IMR-90 (cell line): ENCODE data around the gene TCOF1. TPM values are rescaled to one million over a fixed set of nuclear protein-coding genes. Genes with fewer than 3 reads are reported as not detected.

Source experiments
- ATAC-seq: fragments of 200-7000 bp; cut with Tn5 transposase; 2 replicates; pipeline ENCODE4 v1.9.1; 2020; ENCODE audit warnings: low read depth, mild to moderate bottlenecking, moderate library complexity
- BruUV-seq: library from RNA; stranded (reverse); fragments of 400-500 nt; replicated peaks from 2 replicates; lab custom pipeline; 2021; lab: Mats Ljungman, UMichigan
- CTCF ChIA-PET: fragments of 300-600 bp; formaldehyde crosslinking; extraction: SDS; loops from one replicate; lab custom pipeline; 2021; ENCODE audit warnings: antibody characterized with exemption; lab: Yijun Ruan, JAX
- POLR2A ChIA-PET: fragments of 300-600 bp; sonication (Branson Sonifier 250); formaldehyde crosslinking; loops from one replicate; lab custom pipeline; 2022; ENCODE audit warnings: antibody characterized with exemption; ENCODE audit not compliant: unreplicated experiment; lab: Charles Lee
- DNase-seq: peaks from one replicate; pipeline ENCODE4 v3.0.0; 2013
- H2AFZ ChIP-seq: replicated peaks from 2 replicates; pipeline ENCODE3; 2013; ENCODE audit warnings: low read length, mild to moderate bottlenecking; ENCODE audit not compliant: poor library complexity
- H2AK5ac ChIP-seq: 2 replicates; pipeline ENCODE4 v1.6.1; 2013; ENCODE audit warnings: low read depth, low read length, inconsistent platforms
- H2AK9ac ChIP-seq: replicated peaks from 2 replicates; pipeline ENCODE3; 2013; ENCODE audit warnings: mild to moderate bottlenecking, low read depth, low read length, moderate library complexity; ENCODE audit not compliant: poor library complexity
- H2BK120ac ChIP-seq: 2 replicates; pipeline ENCODE4 v1.6.1; 2013; ENCODE audit warnings: low read depth, low read length, inconsistent platforms
- H2BK15ac ChIP-seq: 3 replicates; pipeline ENCODE4 v1.6.1; 2013; ENCODE audit warnings: low read depth, low read length, inconsistent platforms
- H2BK20ac ChIP-seq: 2 replicates; pipeline ENCODE4 v1.6.1; 2013; ENCODE audit warnings: low read depth, mild to moderate bottlenecking, inconsistent platforms, low read length, moderate library complexity
- H2BK5ac ChIP-seq: 2 replicates; pipeline ENCODE4 v1.6.1; 2013; ENCODE audit warnings: mild to moderate bottlenecking, low read depth, low read length, inconsistent platforms; ENCODE audit not compliant: poor library complexity, severe bottlenecking
- H3K14ac ChIP-seq: replicated peaks from 2 replicates; pipeline ENCODE4 v1.6.1; 2013; ENCODE audit warnings: low read depth, low read length, inconsistent platforms
- H3K18ac ChIP-seq: 2 replicates; pipeline ENCODE4 v1.6.1; 2013; ENCODE audit warnings: low read depth, low read length, control low read depth
- H3K23ac ChIP-seq: 2 replicates; pipeline ENCODE4 v1.6.1; 2013; ENCODE audit warnings: low read depth, low read length, inconsistent platforms
- H3K27ac ChIP-seq: 2 replicates; pipeline ENCODE4 v1.5.1; 2013; ENCODE audit warnings: mild to moderate bottlenecking, control low read depth, low read length; ENCODE audit not compliant: insufficient read depth
- H3K27me3 ChIP-seq: 2 replicates; pipeline ENCODE4 v1.6.1; 2013; ENCODE audit warnings: low read length; ENCODE audit not compliant: control insufficient read depth, insufficient read depth
- H3K36me3 ChIP-seq: 2 replicates; pipeline ENCODE4 v1.6.1; 2013; ENCODE audit warnings: low read length, mixed read lengths; ENCODE audit not compliant: control insufficient read depth, insufficient read depth
- H3K4ac ChIP-seq: 2 replicates; pipeline ENCODE4 v1.6.1; 2013; ENCODE audit warnings: low read depth, low read length, inconsistent platforms
- H3K4me1 ChIP-seq: 2 replicates; pipeline ENCODE4 v1.6.1; 2013; ENCODE audit warnings: low read length, mixed read lengths; ENCODE audit not compliant: control insufficient read depth, insufficient read depth
- H3K4me2 ChIP-seq: 2 replicates; pipeline ENCODE4 v1.6.1; 2013; ENCODE audit warnings: low read depth, mild to moderate bottlenecking, control low read depth, low read length, moderate library complexity
- H3K4me3 ChIP-seq: 2 replicates; pipeline ENCODE4 v1.5.1; 2013; ENCODE audit warnings: low read depth, mild to moderate bottlenecking, control low read depth, low read length, moderate library complexity; ENCODE audit not compliant: insufficient read depth
- H3K56ac ChIP-seq: 2 replicates; pipeline ENCODE4 v1.6.1; 2013; ENCODE audit warnings: low read length, inconsistent platforms; ENCODE audit not compliant: insufficient read depth; ENCODE audit errors: extremely low read depth
- H3K79me1 ChIP-seq, 2 experiments: 2 replicates each; pipeline ENCODE4 v1.6.1; 2013; ENCODE audit warnings: low read length in 2 of 2, inconsistent platforms in 1 of 2, low read depth in 1 of 2
- H3K9ac ChIP-seq: 2 replicates; pipeline ENCODE4 v1.6.1; 2013; ENCODE audit warnings: low read depth, low read length, control low read depth
- H3K9me1 ChIP-seq: 2 replicates; pipeline ENCODE4 v1.6.1; 2013; ENCODE audit warnings: low read length, inconsistent platforms; ENCODE audit not compliant: insufficient read depth
- H3K9me3 ChIP-seq: 2 replicates; pipeline ENCODE4 v1.6.1; 2013; ENCODE audit warnings: low read length; ENCODE audit not compliant: control insufficient read depth, insufficient read depth
- H4K20me1 ChIP-seq: 2 replicates; pipeline ENCODE4 v1.6.1; 2013; ENCODE audit warnings: low read length, inconsistent platforms; ENCODE audit not compliant: insufficient read depth
- H4K5ac ChIP-seq: 2 replicates; pipeline ENCODE4 v1.6.1; 2013; ENCODE audit warnings: mild to moderate bottlenecking, low read depth, low read length, control low read depth
- H4K8ac ChIP-seq, 2 experiments: 2 replicates each; pipeline ENCODE4 v1.6.1; 2013; ENCODE audit warnings: low read depth in 2 of 2, low read length in 2 of 2, control low read depth in 1 of 2, inconsistent platforms in 1 of 2
- H4K91ac ChIP-seq: 2 replicates; pipeline ENCODE4 v1.6.1; 2013; ENCODE audit warnings: low read depth, low read length, inconsistent platforms; ENCODE audit not compliant: insufficient read depth
- BHLHE40 ChIP-seq: fragments of 150-350 bp; IDR thresholded peaks from 2 replicates; pipeline ENCODE4 v1.6.1; 2016; ENCODE audit warnings: mild to moderate bottlenecking, low read depth, low read length
- CHD1 ChIP-seq: IDR thresholded peaks from 2 replicates; pipeline ENCODE4 v1.6.1; 2012; ENCODE audit warnings: low read depth, low read length, improper control_type of control experiment
- CTCF ChIP-seq: conservative IDR thresholded peaks from 2 replicates; pipeline ENCODE4 v1.5.1; 2012; ENCODE audit warnings: mild to moderate bottlenecking, low read depth, low read length, improper control_type of control experiment
- ELK1 ChIP-seq: fragments of 150-350 bp; IDR thresholded peaks from 2 replicates; pipeline ENCODE4 v1.6.1; 2016; ENCODE audit warnings: low read depth, mild to moderate bottlenecking, low read length, moderate library complexity, borderline replicate concordance
- FOS ChIP-seq: fragments of 150-350 bp; IDR thresholded peaks from 2 replicates; pipeline ENCODE4 v1.6.1; 2016; ENCODE audit warnings: low read depth, low read length
- MAZ ChIP-seq: IDR thresholded peaks from 2 replicates; pipeline ENCODE4 v1.6.1; 2012; ENCODE audit warnings: low read depth, mild to moderate bottlenecking, low read length, improper control_type of control experiment, moderate library complexity, borderline replicate concordance
- NFE2L2 ChIP-seq: fragments of 150-350 bp; IDR thresholded peaks from 2 replicates; pipeline ENCODE4 v1.6.1; 2016; ENCODE audit warnings: low read depth, mild to moderate bottlenecking, low read length
- POLR2A ChIP-seq: IDR thresholded peaks from 2 replicates; pipeline ENCODE4 v1.6.1; 2012; ENCODE audit warnings: mild to moderate bottlenecking, low read depth, low read length
- RAD21 ChIP-seq: IDR thresholded peaks from 2 replicates; pipeline ENCODE4 v1.6.1; 2012; ENCODE audit warnings: low read length, improper control_type of control experiment
- RCOR1 ChIP-seq: IDR thresholded peaks from 2 replicates; pipeline ENCODE4 v1.6.1; 2012; ENCODE audit warnings: mild to moderate bottlenecking, low read length, improper control_type of control experiment; ENCODE audit not compliant: insufficient replicate concordance
- RFX5 ChIP-seq: IDR thresholded peaks from 2 replicates; pipeline ENCODE4 v1.8.0; 2012; ENCODE audit warnings: low read depth, mild to moderate bottlenecking, low read length, moderate library complexity
- SMC3 ChIP-seq: fragments of 150-350 bp; IDR thresholded peaks from 2 replicates; pipeline ENCODE4 v1.6.1; 2016; ENCODE audit warnings: low read depth, mild to moderate bottlenecking, antibody characterized with exemption, low read length, moderate library complexity
- USF2 ChIP-seq: fragments of 150-350 bp; IDR thresholded peaks from 2 replicates; pipeline ENCODE4 v1.6.1; 2017; ENCODE audit warnings: mild to moderate bottlenecking, antibody characterized with exemption, low read length, low read depth
- WGBS, 2 experiments: methylation state at CpG; one replicate each; pipeline versions ENCODE4 v1.1.5 to v1.1.7; 2013; ENCODE audit warnings: missing lambda C conversion rate in 2 of 2; ENCODE audit not compliant: insufficient read length in 1 of 2; ENCODE audit errors: extremely low coverage in 2 of 2; 5-methylcytosine and 5-hydroxymethylcytosine counted together
- dilution Hi-C: fragments of 300-500 bp; cut with HindIII; formaldehyde crosslinking; loops from one replicate; pipeline ENCODE4 v1.14.3; 2018; ENCODE audit warnings: low sequenced_read_pairs; ENCODE audit not compliant: unreplicated experiment
- in situ Hi-C: fragments of 300-500 bp; cut with MboI; formaldehyde crosslinking; loops from 3 replicates; pipeline ENCODE4 v1.14.3; 2019; ENCODE audit warnings: low sequenced_read_pairs, inconsistent platforms, mixed read lengths
- intact Hi-C: fragments of 100-400 bp; cut with micrococcal nuclease; formaldehyde crosslinking; loops from 2 replicates; pipeline ENCODE4 v1.10.0; 2022
- polyA plus RNA-seq, 3 experiments: library from polyadenylated mRNA; depleted of rRNA; stranded (reverse); fragments of >200 nt; gene quantifications; 2 replicates each; pipeline ENCODE4 v1.2.3, GENCODE V29; 2012; ENCODE audit warnings: low replicate concordance in 1 of 3
- total RNA-seq: library from RNA; depleted of rRNA; stranded (reverse); fragments of >200 nt; gene quantifications from 2 replicates; pipeline ENCODE4 v1.2.3, GENCODE V29; 2012

The TCOF1 gene
- total and polyA plus RNA-seq, 2 of the 4 experiments (the other 2 are of a cell fraction): 18.2 to 19.7 TPM

- BruUV-seq: no TSS peak
- no peak overlapping the region for H3K56ac ChIP-seq
- CTCF ChIA-PET: no interaction called here
- no peak overlapping the region for H3K4me3 ChIP-seq
- no peak for TF ChIP-seq NFE2L2
- no peak for TF ChIP-seq RCOR1
- TF ChIP-seq BHLHE40: no peak
- no peak for TF ChIP-seq CHD1
- TF ChIP-seq RFX5: no peak
- no peak for TF ChIP-seq RAD21
- TF ChIP-seq CTCF: no peak
- TF ChIP-seq USF2: no peak
- TF ChIP-seq MAZ: no peak
- TF ChIP-seq POLR2A: no peak
- TF ChIP-seq SMC3: no peak
- TF ChIP-seq FOS: no peak
- no peak for TF ChIP-seq ELK1
- H3K4me2 ChIP-seq: no peak overlapping the region
- no peak overlapping the region for H4K5ac ChIP-seq
- H3K4me1 ChIP-seq: peaks cover 6% of the 10 kb centered on the region
- H3K9me3 ChIP-seq: no peaks in the 10 kb centered on the region
- H3K9me1 ChIP-seq: peaks cover 6% of the 10 kb centered on the region
- 0 out of 2 replicates have a peak overlapping the region, but pooled peaks have one; percentile 14 for H2BK20ac ChIP-seq
- H2BK120ac ChIP-seq: no peak overlapping the region
- dilution Hi-C loops: no loop called here
- H2AK9ac ChIP-seq: no peak overlapping the region
- ATAC-seq (no peak), DNase-seq (no peak)
- H3K4ac ChIP-seq: 0 out of 2 replicates have a peak overlapping the region, but pooled peaks have one; percentile 15
- no peak overlapping the region for H3K27ac ChIP-seq
- H3K23ac ChIP-seq: no peak overlapping the region
- no peak overlapping the region for H3K9ac ChIP-seq
- no peak overlapping the region; the same call in 1 of the 2 replicates for H3K14ac ChIP-seq
- H2AFZ ChIP-seq: no peak overlapping the region
- in situ Hi-C loops: no loop called here
- H4K20me1 ChIP-seq: no peaks in the 10 kb centered on the region
- H2AK5ac ChIP-seq: peak overlapping the region; percentile 43; the same call in 1 of the 2 replicates
- H3K36me3 ChIP-seq: no peaks in the 10 kb centered on the region
- H3K18ac ChIP-seq: no peak overlapping the region
- no peak overlapping the region; the same call in 2 of the 3 replicates for H2BK15ac ChIP-seq
- no peaks in the 10 kb centered on the region for H3K79me1 ChIP-seq
- intact Hi-C loops: no loop called here
- POLR2A ChIA-PET: no interaction called here
- no peak overlapping the region for H4K8ac ChIP-seq
- no peaks in the 10 kb centered on the region; the same call in 1 of the 2 replicates for H3K27me3 ChIP-seq
- 100% methylated on average over 3 of the region's 7 CpGs; no CpG with 5 or more reads in 1 of the 2 experiments for WGBS, 2 experiments
- H2BK5ac ChIP-seq: no peak overlapping the region
- no peak overlapping the region for H4K91ac ChIP-seq
These were observed 16.8 kb upstream of the TCOF1 start for GRCh38 chr5:150340614-150341255.
